ENCODE results near the gene PPARG.

The PPARG gene

GRCh38 chr3:12343047-12343501 is 54.2 kb downstream of the PPARG start:
- no peak for DNase-seq (ENCODE audit: low read depth)

GRCh38 chr3:12345141-12345561 is 56.3 kb downstream of the PPARG start:
- DNase-seq (ENCODE audit: low read depth): no peak

- DNase-seq (ENCODE audit: low read depth): no peak
These were observed 57.0 kb downstream of the PPARG start for GRCh38 chr3:12345584-12346494.

- no peak for DNase-seq (ENCODE audit: low read depth)
These were observed 58.4 kb downstream of the PPARG start for GRCh38 chr3:12347301-12347700.

GRCh38 chr3:12349895-12350811 is 61.3 kb downstream of the PPARG start:
- no peak for DNase-seq (ENCODE audit: low read depth)

- no peak for DNase-seq (ENCODE audit: low read depth)
These were observed 62.3 kb downstream of the PPARG start for GRCh38 chr3:12351145-12351544.

GRCh38 chr3:12352253-12352652 is 63.4 kb downstream of the PPARG start:
- DNase-seq (ENCODE audit: low read depth): no peak

GRCh38 chr3:12352755-12353154 is 63.9 kb downstream of the PPARG start:
- DNase-seq (ENCODE audit: low read depth): no peak

GRCh38 chr3:12353796-12354525 is 65.1 kb downstream of the PPARG start:
- no peak for DNase-seq (ENCODE audit: low read depth)

- DNase-seq (ENCODE audit: low read depth): no peak
These were observed 67.3 kb downstream of the PPARG start for GRCh38 chr3:12356175-12356574.

GRCh38 chr3:12356996-12357395 is 68.1 kb downstream of the PPARG start:
- DNase-seq (ENCODE audit: low read depth): no peak

- no peak for DNase-seq (ENCODE audit: low read depth)
These were observed 68.6 kb downstream of the PPARG start for GRCh38 chr3:12357456-12357855.

GRCh38 chr3:12363397-12364195 is 74.7 kb downstream of the PPARG start:
- no peak for DNase-seq (ENCODE audit: low read depth)

GRCh38 chr3:12367346-12367745 is 78.5 kb downstream of the PPARG start:
- DNase-seq (ENCODE audit: low read depth): no peak

- DNase-seq (ENCODE audit: low read depth): no peak
These were observed 80.2 kb downstream of the PPARG start for GRCh38 chr3:12369029-12369428.

GRCh38 chr3:12369598-12369997 is 80.7 kb downstream of the PPARG start:
- no peak for DNase-seq (ENCODE audit: low read depth)

GRCh38 chr3:12370758-12371157 is 81.9 kb downstream of the PPARG start:
- no peak for DNase-seq (ENCODE audit: low read depth)

- no peak for DNase-seq (ENCODE audit: low read depth)
These were observed 82.8 kb downstream of the PPARG start for GRCh38 chr3:12371525-12372140.

- DNase-seq (ENCODE audit: low read depth): no peak
These were observed 83.9 kb downstream of the PPARG start for GRCh38 chr3:12372741-12373280.

- DNase-seq (ENCODE audit: low read depth): no peak
These were observed 86.7 kb downstream of the PPARG start for GRCh38 chr3:12375572-12375971.
